Type B pancreatic cell (in vitro differentiated cells): ENCODE data around the gene GRXCR2. TPM values are rescaled to one million over a fixed set of nuclear protein-coding genes. Genes with fewer than 3 reads are reported as not detected.

ENCODE experiments used
- DNase-seq: peaks from one replicate; pipeline ENCODE4 v3.0.0; 2021; ENCODE audit warnings: mixed read lengths; ENCODE audit not compliant: unreplicated experiment; ENCODE audit errors: extremely low spot score
- H3K27ac Mint-ChIP-seq: 2 replicates; pipeline ENCODE4 v1.8.0; 2021; ENCODE audit warnings: mild to moderate bottlenecking, mixed read lengths
- H3K27me3 Mint-ChIP-seq: 2 replicates; pipeline ENCODE4 v1.8.0; 2021; ENCODE audit warnings: mixed read lengths
- H3K36me3 Mint-ChIP-seq: 2 replicates; pipeline ENCODE4 v1.8.0; 2021; ENCODE audit warnings: mixed read lengths
- H3K4me1 Mint-ChIP-seq: one replicate; pipeline ENCODE4 v1.8.0; 2021; ENCODE audit warnings: mixed read lengths; ENCODE audit not compliant: unreplicated experiment
- H3K4me3 Mint-ChIP-seq: 2 replicates; pipeline ENCODE4 v1.8.0; 2021; ENCODE audit warnings: mild to moderate bottlenecking, mixed read lengths
- H3K9me3 Mint-ChIP-seq: 2 replicates; pipeline ENCODE4 v1.8.0; 2021; ENCODE audit warnings: mixed read lengths
- total RNA-seq: library from RNA; stranded (reverse); gene quantifications from 2 replicates; pipeline ENCODE4 v1.2.1, GENCODE V29; 2021; ENCODE audit warnings: low replicate concordance
- TF ChIP-seq, protein P1 (sequence below): fragments of 200-600 bp; sonication (generic); conservative IDR thresholded peaks from 2 replicates; pipeline ENCODE4 v1.5.0; 2021; ENCODE audit warnings: antibody characterized with exemption, mild to moderate bottlenecking

Gene GRXCR2
- total RNA-seq, 1 donor from 2014 or later: not detected

DNA sequence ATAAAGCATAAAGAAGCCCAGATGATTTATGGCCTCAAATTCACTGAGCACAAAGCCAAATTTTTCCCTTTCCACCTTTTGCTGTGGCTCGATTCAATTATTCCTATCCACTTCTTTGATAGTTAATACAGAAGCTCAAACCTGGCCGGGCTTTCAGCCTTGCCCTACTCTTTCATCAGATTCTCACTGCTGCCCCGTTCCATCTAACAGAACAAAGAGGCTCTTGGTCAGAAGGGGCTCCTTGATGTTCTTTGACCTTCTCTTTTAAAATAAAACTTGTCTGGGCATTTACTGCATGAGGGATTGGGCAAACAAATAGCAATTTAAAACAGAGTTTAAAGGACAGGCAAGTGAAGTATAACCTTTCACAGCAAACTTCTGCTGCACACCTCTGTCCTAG, 9.8 kb downstream of the GRXCR2 start:
- Mint-ChIP-seq H3K27me3 (peaks cover 5% of the 10 kb centered on the region), H3K9me3 (peaks cover 4% of the 10 kb centered on the region), H3K4me3 (no peak overlapping the region), H3K4me1 (peaks cover 5% of the 10 kb centered on the region), H3K36me3 (no peaks in the 10 kb centered on the region), H3K27ac (no peak overlapping the region)
- DNase-seq: no peak
- TF ChIP-seq, protein P1, sequence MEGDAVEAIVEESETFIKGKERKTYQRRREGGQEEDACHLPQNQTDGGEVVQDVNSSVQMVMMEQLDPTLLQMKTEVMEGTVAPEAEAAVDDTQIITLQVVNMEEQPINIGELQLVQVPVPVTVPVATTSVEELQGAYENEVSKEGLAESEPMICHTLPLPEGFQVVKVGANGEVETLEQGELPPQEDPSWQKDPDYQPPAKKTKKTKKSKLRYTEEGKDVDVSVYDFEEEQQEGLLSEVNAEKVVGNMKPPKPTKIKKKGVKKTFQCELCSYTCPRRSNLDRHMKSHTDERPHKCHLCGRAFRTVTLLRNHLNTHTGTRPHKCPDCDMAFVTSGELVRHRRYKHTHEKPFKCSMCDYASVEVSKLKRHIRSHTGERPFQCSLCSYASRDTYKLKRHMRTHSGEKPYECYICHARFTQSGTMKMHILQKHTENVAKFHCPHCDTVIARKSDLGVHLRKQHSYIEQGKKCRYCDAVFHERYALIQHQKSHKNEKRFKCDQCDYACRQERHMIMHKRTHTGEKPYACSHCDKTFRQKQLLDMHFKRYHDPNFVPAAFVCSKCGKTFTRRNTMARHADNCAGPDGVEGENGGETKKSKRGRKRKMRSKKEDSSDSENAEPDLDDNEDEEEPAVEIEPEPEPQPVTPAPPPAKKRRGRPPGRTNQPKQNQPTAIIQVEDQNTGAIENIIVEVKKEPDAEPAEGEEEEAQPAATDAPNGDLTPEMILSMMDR: no peak

GRCh38 chr5:145859897-145860296, 12.9 kb downstream of the GRXCR2 start:
- Mint-ChIP-seq H3K9me3 (peaks cover 2% of the 10 kb centered on the region), H3K4me1 (peaks cover 16% of the 10 kb centered on the region), H3K27ac (no peak overlapping the region), H3K27me3 (peaks cover 5% of the 10 kb centered on the region), H3K4me3 (no peak overlapping the region), H3K36me3 (no peaks in the 10 kb centered on the region)
- TF ChIP-seq, protein P1: peak; percentile 55
- DNase-seq: no peak

DNA sequence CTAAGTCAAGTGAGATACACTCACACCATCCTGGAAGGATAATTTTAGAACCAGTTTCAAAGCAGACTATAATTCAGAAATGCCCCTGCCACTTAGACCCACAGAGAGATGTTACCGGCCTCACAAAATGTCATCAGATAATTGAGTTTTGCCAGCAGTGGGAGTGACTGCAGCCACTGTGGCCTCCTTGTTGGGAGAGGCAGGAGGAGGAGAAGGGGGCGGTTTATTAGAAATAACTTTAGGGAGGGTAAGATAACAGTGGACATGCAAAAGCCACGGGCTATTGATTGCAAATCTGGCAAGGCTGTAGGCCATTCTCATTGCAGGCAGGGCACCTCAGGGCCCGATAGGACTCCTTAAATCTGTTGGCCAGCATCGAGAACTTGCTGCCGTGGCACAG, 13.4 kb downstream of the GRXCR2 start:
- peaks cover 5% of the 10 kb centered on the region for H3K27me3 Mint-ChIP-seq
- TF ChIP-seq, protein P1: no peak
- no peak for DNase-seq
- no peak overlapping the region for H3K4me3 Mint-ChIP-seq
- no peaks in the 10 kb centered on the region for H3K9me3 Mint-ChIP-seq
- peaks cover 21% of the 10 kb centered on the region for H3K4me1 Mint-ChIP-seq
- no peak overlapping the region for H3K27ac Mint-ChIP-seq
- no peaks in the 10 kb centered on the region for H3K36me3 Mint-ChIP-seq

DNA sequence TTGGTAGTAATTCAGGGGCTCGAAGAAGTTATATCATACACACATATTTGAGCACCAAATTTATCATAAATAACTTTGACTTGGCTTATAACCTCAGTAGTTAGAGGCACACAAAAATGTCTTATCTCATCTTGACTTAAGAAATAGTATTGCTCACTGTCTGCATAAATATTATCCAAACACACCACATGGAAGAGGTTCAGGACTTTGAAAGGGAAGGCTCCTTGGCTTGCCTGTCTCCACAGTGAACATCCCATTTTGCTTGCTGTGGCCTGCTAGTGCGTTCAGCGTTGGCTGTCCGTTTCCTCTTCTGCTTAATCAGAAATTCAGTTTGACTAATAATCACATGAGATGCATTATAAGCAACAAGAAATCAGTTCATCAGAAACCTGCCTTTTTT, 13.9 kb downstream of the GRXCR2 start:
- no peak for DNase-seq
- no peaks in the 10 kb centered on the region for H3K36me3 Mint-ChIP-seq
- no peak overlapping the region for H3K4me3 Mint-ChIP-seq
- H3K9me3 Mint-ChIP-seq: no peaks in the 10 kb centered on the region
- H3K27me3 Mint-ChIP-seq: peaks cover 5% of the 10 kb centered on the region
- H3K27ac Mint-ChIP-seq: no peak overlapping the region
- TF ChIP-seq, protein P1: no peak
- H3K4me1 Mint-ChIP-seq: peaks cover 22% of the 10 kb centered on the region

DNA sequence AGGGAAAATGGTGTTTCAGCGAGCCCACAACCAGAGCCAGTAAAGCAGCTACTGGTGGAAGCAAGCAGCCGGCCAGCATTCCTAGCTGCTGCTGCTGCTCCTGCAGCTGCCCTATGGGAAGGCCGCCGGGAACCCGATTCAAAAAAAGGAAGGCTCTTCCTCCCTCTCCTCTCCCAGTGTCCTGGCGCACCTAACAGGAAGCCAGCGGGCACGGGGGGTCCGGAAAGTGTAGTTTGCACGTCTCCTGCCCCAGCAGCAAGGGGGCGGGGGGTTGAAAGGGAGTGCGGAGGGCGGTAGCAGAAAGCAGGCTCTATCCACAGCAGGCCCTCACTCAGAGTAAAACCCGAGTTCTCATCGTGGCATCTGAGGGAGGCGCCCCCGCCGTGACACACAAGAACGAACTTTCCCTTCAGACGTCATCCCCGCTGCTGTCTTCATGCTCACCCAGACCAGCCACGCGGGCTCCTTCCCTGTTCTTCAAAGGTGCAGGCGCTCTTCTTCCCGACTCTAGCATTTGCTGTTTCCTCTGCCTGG, 16.5 kb downstream of the GRXCR2 start:
- Mint-ChIP-seq H3K4me3 (peak overlapping the region; percentile 84), H3K4me1 (peaks cover 22% of the 10 kb centered on the region), H3K27ac (peak overlapping the region; percentile 91), H3K9me3 (no peaks in the 10 kb centered on the region), H3K27me3 (peaks cover 4% of the 10 kb centered on the region), H3K36me3 (no peaks in the 10 kb centered on the region)
- TF ChIP-seq, protein P1: no peak
- DNase-seq: peak; percentile 70
